ENCODE measurements around the gene KLK14.

KLK14 gene

GRCh38 chr19:51084505-51084904, 1.8 kb upstream of the KLK14 start:
- no peak overlapping the region for H3K27ac ChIP-seq
- H3K9me3 ChIP-seq = no peaks in the 10 kb centered on the region
- intact Hi-C loops (cut with DNase I; ENCODE audit: low total_unique reads) = no loop called here
- H3K27me3 ChIP-seq = peaks cover 0 to 11% of the 10 kb centered on the region in 2 donors
- no peak for DNase-seq
- no peak overlapping the region for H3K4me3 ChIP-seq
- no peak for TF ChIP-seq CTCF (IDR thresholded peaks at IDR 0.05)
- H3K4me1 ChIP-seq = no peaks in the 10 kb centered on the region
- no peaks in the 10 kb centered on the region for H3K36me3 ChIP-seq

- intact Hi-C loops (cut with DNase I; ENCODE audit: low total_unique reads) = no loop called here
- Histone ChIP-seq H3K9me3 (no peaks in the 10 kb centered on the region), H3K36me3 (no peaks in the 10 kb centered on the region), H3K4me1 (no peaks in the 10 kb centered on the region), H3K27ac (no peak overlapping the region), H3K4me3 (no peak overlapping the region), H3K27me3 (peaks cover 0 to 14% of the 10 kb centered on the region in 2 donors)
- TF ChIP-seq CTCF (IDR thresholded peaks at IDR 0.05) = no peak
- DNase-seq = peak in 1 of 2 donors; percentile 23
These were observed 1.1 kb upstream of the KLK14 start for GRCh38 chr19:51083783-51084182.

- Histone ChIP-seq H3K4me3 (no peak overlapping the region), H3K9me3 (no peaks in the 10 kb centered on the region), H3K27me3 (peaks cover 0 to 14% of the 10 kb centered on the region in 2 donors), H3K4me1 (no peaks in the 10 kb centered on the region), H3K27ac (no peak overlapping the region), H3K36me3 (no peaks in the 10 kb centered on the region)
- DNase-seq = no peak
- no peak for TF ChIP-seq CTCF (IDR thresholded peaks at IDR 0.05)
- intact Hi-C loops (cut with DNase I; ENCODE audit: low total_unique reads) = no loop called here
These were observed 494 bp upstream of the KLK14 start for GRCh38 chr19:51083181-51083580.

GRCh38 chr19:51081476-51081875, 1.2 kb downstream of the KLK14 start:
- no peak overlapping the region for H3K4me3 ChIP-seq
- H3K27ac ChIP-seq = no peak overlapping the region
- H3K27me3 ChIP-seq = peaks cover 0 to 14% of the 10 kb centered on the region in 2 donors
- no peaks in the 10 kb centered on the region for H3K36me3 ChIP-seq
- H3K9me3 ChIP-seq = no peaks in the 10 kb centered on the region
- H3K4me1 ChIP-seq = no peaks in the 10 kb centered on the region
- TF ChIP-seq CTCF (IDR thresholded peaks at IDR 0.05) = no peak
- DNase-seq = peak in 1 of 2 donors; percentile 25
- intact Hi-C loops (cut with DNase I; ENCODE audit: low total_unique reads) = no loop called here

- H3K36me3 ChIP-seq = no peaks in the 10 kb centered on the region
- peaks cover 0 to 1% (median 0%) of the 10 kb centered on the region in 3 donors for H3K9me3 ChIP-seq
- no peak for DNase-seq
- no peak overlapping the region for H3K4me3 ChIP-seq
- no peak overlapping the region for H3K27ac ChIP-seq
- no peaks in the 10 kb centered on the region for H3K4me1 ChIP-seq
- TF ChIP-seq CTCF (IDR thresholded peaks at IDR 0.05) = no peak
- intact Hi-C loops (cut with DNase I; ENCODE audit: low total_unique reads) = no loop called here
- peaks cover 0 to 14% of the 10 kb centered on the region in 2 donors for H3K27me3 ChIP-seq
These were observed 3.1 kb downstream of the KLK14 start for GRCh38 chr19:51079481-51080110.

- intact Hi-C loops (cut with DNase I; ENCODE audit: low total_unique reads) = no loop called here
- DNase-seq = no peak
- H3K4me1 ChIP-seq = no peaks in the 10 kb centered on the region
- H3K4me3 ChIP-seq = no peak overlapping the region
- no peak for TF ChIP-seq CTCF (IDR thresholded peaks at IDR 0.05)
- no peak overlapping the region for H3K27ac ChIP-seq
- H3K27me3 ChIP-seq = peaks cover 0 to 14% of the 10 kb centered on the region in 2 donors
- H3K36me3 ChIP-seq = no peaks in the 10 kb centered on the region
- peaks cover 0 to 10% (median 0%) of the 10 kb centered on the region in 3 donors for H3K9me3 ChIP-seq
These were observed 4.0 kb downstream of the KLK14 start for GRCh38 chr19:51078731-51079130.
